Measurements from ENCODE around the gene CRYZL1. TPM values are rescaled to one million over a fixed set of nuclear protein-coding genes. Genes with fewer than 3 reads are reported as not detected.

The CRYZL1 gene
- total RNA-seq, 1 experiment from 2014 or later = 24.8 TPM

DNA sequence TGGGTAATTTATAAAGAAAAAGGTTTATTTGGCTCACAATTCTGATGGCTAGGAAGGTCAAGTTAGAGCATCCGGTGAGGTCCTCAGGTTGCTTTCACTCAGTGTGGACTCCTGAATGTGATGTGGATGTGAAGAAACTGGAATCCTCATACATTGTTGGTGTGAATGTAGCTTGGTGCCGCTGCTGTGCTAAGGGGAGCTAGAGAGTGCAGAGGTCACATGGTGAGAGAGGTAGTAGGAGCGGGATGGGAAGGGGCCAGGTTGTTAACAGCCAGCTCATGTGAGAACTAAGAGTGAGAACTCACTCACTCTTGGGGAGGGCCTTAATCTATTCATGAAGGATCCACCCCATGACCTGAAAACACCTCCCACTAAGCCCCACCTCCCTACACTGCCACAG is 22.6 kb upstream of the CRYZL1 start:
- DNase-seq (ENCODE audit: low read depth, low spot score) (no peak), ATAC-seq (no peak)
- intact Hi-C loops (cut with micrococcal nuclease; ENCODE audit: unreplicated experiment) (no loop called here), in situ Hi-C loops (cut with HindIII; ENCODE audit: low pct_unique_long_range_greater_than_20kb, low sequenced_read_pairs) (no loop called here)
- no peak for TF ChIP-seq SIN3A (IDR thresholded peaks at IDR 0.05; ENCODE audit: borderline replicate concordance, insufficient read depth, low read depth, low read length)
- TF ChIP-seq, protein P1, sequence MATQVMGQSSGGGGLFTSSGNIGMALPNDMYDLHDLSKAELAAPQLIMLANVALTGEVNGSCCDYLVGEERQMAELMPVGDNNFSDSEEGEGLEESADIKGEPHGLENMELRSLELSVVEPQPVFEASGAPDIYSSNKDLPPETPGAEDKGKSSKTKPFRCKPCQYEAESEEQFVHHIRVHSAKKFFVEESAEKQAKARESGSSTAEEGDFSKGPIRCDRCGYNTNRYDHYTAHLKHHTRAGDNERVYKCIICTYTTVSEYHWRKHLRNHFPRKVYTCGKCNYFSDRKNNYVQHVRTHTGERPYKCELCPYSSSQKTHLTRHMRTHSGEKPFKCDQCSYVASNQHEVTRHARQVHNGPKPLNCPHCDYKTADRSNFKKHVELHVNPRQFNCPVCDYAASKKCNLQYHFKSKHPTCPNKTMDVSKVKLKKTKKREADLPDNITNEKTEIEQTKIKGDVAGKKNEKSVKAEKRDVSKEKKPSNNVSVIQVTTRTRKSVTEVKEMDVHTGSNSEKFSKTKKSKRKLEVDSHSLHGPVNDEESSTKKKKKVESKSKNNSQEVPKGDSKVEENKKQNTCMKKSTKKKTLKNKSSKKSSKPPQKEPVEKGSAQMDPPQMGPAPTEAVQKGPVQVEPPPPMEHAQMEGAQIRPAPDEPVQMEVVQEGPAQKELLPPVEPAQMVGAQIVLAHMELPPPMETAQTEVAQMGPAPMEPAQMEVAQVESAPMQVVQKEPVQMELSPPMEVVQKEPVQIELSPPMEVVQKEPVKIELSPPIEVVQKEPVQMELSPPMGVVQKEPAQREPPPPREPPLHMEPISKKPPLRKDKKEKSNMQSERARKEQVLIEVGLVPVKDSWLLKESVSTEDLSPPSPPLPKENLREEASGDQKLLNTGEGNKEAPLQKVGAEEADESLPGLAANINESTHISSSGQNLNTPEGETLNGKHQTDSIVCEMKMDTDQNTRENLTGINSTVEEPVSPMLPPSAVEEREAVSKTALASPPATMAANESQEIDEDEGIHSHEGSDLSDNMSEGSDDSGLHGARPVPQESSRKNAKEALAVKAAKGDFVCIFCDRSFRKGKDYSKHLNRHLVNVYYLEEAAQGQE (IDR thresholded peaks at IDR 0.05; ENCODE audit: insufficient read depth in 1 of 2, low read depth in 2 of 2, low read length in 1 of 2) = no peak
- TF ChIP-seq, protein P2, sequence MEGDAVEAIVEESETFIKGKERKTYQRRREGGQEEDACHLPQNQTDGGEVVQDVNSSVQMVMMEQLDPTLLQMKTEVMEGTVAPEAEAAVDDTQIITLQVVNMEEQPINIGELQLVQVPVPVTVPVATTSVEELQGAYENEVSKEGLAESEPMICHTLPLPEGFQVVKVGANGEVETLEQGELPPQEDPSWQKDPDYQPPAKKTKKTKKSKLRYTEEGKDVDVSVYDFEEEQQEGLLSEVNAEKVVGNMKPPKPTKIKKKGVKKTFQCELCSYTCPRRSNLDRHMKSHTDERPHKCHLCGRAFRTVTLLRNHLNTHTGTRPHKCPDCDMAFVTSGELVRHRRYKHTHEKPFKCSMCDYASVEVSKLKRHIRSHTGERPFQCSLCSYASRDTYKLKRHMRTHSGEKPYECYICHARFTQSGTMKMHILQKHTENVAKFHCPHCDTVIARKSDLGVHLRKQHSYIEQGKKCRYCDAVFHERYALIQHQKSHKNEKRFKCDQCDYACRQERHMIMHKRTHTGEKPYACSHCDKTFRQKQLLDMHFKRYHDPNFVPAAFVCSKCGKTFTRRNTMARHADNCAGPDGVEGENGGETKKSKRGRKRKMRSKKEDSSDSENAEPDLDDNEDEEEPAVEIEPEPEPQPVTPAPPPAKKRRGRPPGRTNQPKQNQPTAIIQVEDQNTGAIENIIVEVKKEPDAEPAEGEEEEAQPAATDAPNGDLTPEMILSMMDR (IDR thresholded peaks at IDR 0.05) = no peak
- no peak for TF ChIP-seq TCF7L2 (IDR thresholded peaks at IDR 0.05; ENCODE audit: low read depth, low read length)
- no peak for TF ChIP-seq POLR2AphosphoS5 (IDR thresholded peaks at IDR 0.05; ENCODE audit: low read depth, low read length)
- ChIA-PET CTCF (no interaction called here), POLR2A (no interaction called here)
- H3K9me3 ChIP-seq (ENCODE audit: control insufficient read depth, insufficient read depth, low read depth, low read length) = no peaks in the 10 kb centered on the region; the same call in 1 of the 2 replicates
- no peaks in the 10 kb centered on the region for H3K27me3 ChIP-seq (ENCODE audit: control insufficient read depth, insufficient read depth, low read length)
- peaks cover 4% of the 10 kb centered on the region for H3K4me1 ChIP-seq (ENCODE audit: control insufficient read depth, insufficient read depth, low read length)
- H3K27ac ChIP-seq (ENCODE audit: low read length) = no peak overlapping the region
- H3K4me3 ChIP-seq (ENCODE audit: low read depth in 2 of 2, low read length in 2 of 2) = no peak overlapping the region
- no TSS peak for BruUV-seq (replicated peaks)
- H3K36me3 ChIP-seq (ENCODE audit: control insufficient read depth, insufficient read depth, low read length) = no peaks in the 10 kb centered on the region

DNA sequence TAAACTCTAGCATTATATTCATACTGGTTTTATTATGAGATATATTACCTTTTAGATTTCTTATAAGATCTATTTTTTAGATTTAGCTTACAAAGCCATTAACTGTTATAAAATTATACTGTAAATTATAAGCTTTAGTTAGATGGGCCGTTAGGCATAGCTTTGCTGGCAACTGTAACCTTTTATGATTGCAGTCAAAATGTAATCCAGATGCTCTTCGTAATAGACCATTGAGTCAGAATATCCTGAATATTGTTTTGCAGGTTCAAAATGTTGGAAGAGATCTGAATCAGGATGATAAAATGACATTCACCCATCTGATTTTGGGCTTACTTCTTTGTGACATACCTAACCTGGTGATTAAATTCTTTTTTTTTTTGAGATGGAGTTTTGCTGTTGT is 21.7 kb upstream of the CRYZL1 start:
- POLR2A ChIA-PET = interaction anchor here (0.6 kb wide), 1 partner anchor 41 kb away, joined by 3 read pairs; no protein-coding TSS in a partner anchor
- CTCF ChIA-PET = no interaction called here
- BruUV-seq (replicated peaks) = no TSS peak
- intact Hi-C loops (cut with micrococcal nuclease; ENCODE audit: unreplicated experiment) = no loop called here
- Histone ChIP-seq H3K4me3 (ENCODE audit: low read depth in 2 of 2, low read length in 2 of 2) (no peak overlapping the region), H3K27me3 (ENCODE audit: control insufficient read depth, insufficient read depth, low read length) (no peaks in the 10 kb centered on the region), H3K9me3 (ENCODE audit: control insufficient read depth, insufficient read depth, low read depth, low read length) (no peaks in the 10 kb centered on the region; the same call in 1 of the 2 replicates), H3K4me1 (ENCODE audit: control insufficient read depth, insufficient read depth, low read length) (peaks cover 6% of the 10 kb centered on the region), H3K27ac (ENCODE audit: low read length) (no peak overlapping the region), H3K36me3 (ENCODE audit: control insufficient read depth, insufficient read depth, low read length) (no peaks in the 10 kb centered on the region)
- TF ChIP-seq, protein P1 (IDR thresholded peaks at IDR 0.05; ENCODE audit: insufficient read depth in 1 of 2, low read depth in 2 of 2, low read length in 1 of 2) = no peak
- TF ChIP-seq, protein P2 (IDR thresholded peaks at IDR 0.05) = no peak
- TF ChIP-seq TCF7L2 (IDR thresholded peaks at IDR 0.05; ENCODE audit: low read depth, low read length) (no peak), SIN3A (IDR thresholded peaks at IDR 0.05; ENCODE audit: borderline replicate concordance, insufficient read depth, low read depth, low read length) (no peak), POLR2AphosphoS5 (IDR thresholded peaks at IDR 0.05; ENCODE audit: low read depth, low read length) (no peak)
- DNase-seq (ENCODE audit: low read depth, low spot score) (no peak), ATAC-seq (no peak)
- in situ Hi-C loops (cut with HindIII; ENCODE audit: low pct_unique_long_range_greater_than_20kb, low sequenced_read_pairs) = no loop called here
